HL-60 (cell line): ENCODE measurements around the gene ATXN1L.

Source experiments
- GABPA ChIP-seq: IDR thresholded peaks from 2 replicates; pipeline ENCODE4 v1.6.1; 2012; ENCODE audit warnings: low read depth
- POLR2AphosphoS5 ChIP-seq: IDR thresholded peaks from 2 replicates; pipeline ENCODE4 v1.6.1; 2012; ENCODE audit warnings: low read depth
- REST ChIP-seq: IDR thresholded peaks from 2 replicates; pipeline ENCODE4 v1.6.1; 2012; ENCODE audit warnings: low read depth; ENCODE audit not compliant: insufficient replicate concordance
- SPI1 ChIP-seq: IDR thresholded peaks from 2 replicates; pipeline ENCODE4 v1.6.1; 2012; ENCODE audit warnings: low read depth, mild to moderate bottlenecking, borderline replicate concordance
- TF ChIP-seq, protein P1 (sequence below): IDR thresholded peaks from one replicate; pipeline ENCODE4 v1.5.1; 2011; ENCODE audit warnings: low read length, control low read depth, inconsistent platforms; ENCODE audit not compliant: insufficient read depth

DNA sequence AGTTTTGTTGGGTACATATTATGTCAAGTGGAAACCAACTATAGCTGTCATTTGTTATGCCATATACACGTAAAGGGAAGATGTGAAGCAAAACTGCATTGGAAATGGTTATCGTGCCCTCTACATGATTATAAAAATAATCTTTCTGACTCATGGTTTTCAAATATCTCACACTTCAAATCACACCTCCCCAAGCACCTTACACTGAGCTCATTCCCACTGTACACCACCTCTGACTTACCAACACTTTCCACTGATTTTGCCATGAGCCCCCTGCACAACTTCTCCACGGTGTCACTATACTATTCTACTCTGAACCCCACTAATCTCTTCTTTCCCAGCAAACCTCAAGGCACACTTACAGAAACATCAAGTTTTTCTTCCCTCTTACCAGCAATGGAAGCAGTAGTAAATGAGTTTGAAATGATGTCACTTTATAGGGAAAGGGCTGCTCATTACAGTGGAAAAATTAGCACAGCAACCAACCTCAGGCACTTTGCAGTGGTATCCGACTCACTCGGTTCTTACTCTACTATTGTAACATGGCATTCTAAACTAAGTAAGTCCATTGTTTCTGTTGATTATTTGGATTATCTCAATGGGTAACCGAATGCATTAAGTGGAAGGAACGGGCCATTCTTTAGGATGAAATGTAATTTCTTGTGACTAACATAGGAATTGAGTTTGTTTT, 19.5 kb downstream of the ATXN1L start:
- TF ChIP-seq, protein P1, sequence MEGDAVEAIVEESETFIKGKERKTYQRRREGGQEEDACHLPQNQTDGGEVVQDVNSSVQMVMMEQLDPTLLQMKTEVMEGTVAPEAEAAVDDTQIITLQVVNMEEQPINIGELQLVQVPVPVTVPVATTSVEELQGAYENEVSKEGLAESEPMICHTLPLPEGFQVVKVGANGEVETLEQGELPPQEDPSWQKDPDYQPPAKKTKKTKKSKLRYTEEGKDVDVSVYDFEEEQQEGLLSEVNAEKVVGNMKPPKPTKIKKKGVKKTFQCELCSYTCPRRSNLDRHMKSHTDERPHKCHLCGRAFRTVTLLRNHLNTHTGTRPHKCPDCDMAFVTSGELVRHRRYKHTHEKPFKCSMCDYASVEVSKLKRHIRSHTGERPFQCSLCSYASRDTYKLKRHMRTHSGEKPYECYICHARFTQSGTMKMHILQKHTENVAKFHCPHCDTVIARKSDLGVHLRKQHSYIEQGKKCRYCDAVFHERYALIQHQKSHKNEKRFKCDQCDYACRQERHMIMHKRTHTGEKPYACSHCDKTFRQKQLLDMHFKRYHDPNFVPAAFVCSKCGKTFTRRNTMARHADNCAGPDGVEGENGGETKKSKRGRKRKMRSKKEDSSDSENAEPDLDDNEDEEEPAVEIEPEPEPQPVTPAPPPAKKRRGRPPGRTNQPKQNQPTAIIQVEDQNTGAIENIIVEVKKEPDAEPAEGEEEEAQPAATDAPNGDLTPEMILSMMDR: no peak
- no peak for TF ChIP-seq POLR2AphosphoS5
- no peak for TF ChIP-seq GABPA
- TF ChIP-seq REST: no peak
- TF ChIP-seq SPI1: no peak
